ENCODE results near the gene GSN. TPM values are rescaled to one million over a fixed set of nuclear protein-coding genes. Genes with fewer than 3 reads are reported as not detected.

The GSN gene
- total and polyA plus RNA-seq, 8 donors = 215 to 909 (median 531) TPM

GRCh38 chr9:121321016-121321503 lies 53.1 kb downstream of the GSN start:
- no peak overlapping the region for H3K4me3 ChIP-seq
- DNase-seq = no peak
- H3K27ac ChIP-seq = peak overlapping the region; percentile 46 to 96 (median 88)
- no peak for TF ChIP-seq POLR2A (IDR thresholded peaks at IDR 0.05)
- no peak for TF ChIP-seq CTCF (IDR thresholded peaks at IDR 0.05)
- no peak for TF ChIP-seq POLR2AphosphoS5 (IDR thresholded peaks at IDR 0.05)
- no peak for TF ChIP-seq EP300 (IDR thresholded peaks at IDR 0.05)
- H3K27me3 ChIP-seq = no peaks in the 10 kb centered on the region
- 80 to 90% (median 89%) methylated on average over 3 to 10 of the region's 10 CpGs for WGBS, 5 donors
- intact Hi-C loops (cut with DNase I; ENCODE audit: low total_unique reads) = no loop called here
- peaks cover 33 to 94% (median 57%) of the 10 kb centered on the region in 4 donors for H3K4me1 ChIP-seq
- no peaks in the 10 kb centered on the region for H3K9me3 ChIP-seq
- H3K36me3 ChIP-seq = peaks cover 69 to 95% (median 92%) of the 10 kb centered on the region in 4 donors

- Histone ChIP-seq H3K9me3 (no peaks in the 10 kb centered on the region), H3K27me3 (no peaks in the 10 kb centered on the region), H3K4me1 (peaks cover 37 to 94% (median 58%) of the 10 kb centered on the region in 4 donors), H3K4me3 (no peak overlapping the region), H3K27ac (peak overlapping the region; percentile 67 to 96 (median 88)), H3K36me3 (peaks cover 72 to 95% (median 92%) of the 10 kb centered on the region in 4 donors)
- 25 to 38% (median 32%) methylated on average over 5 of the region's 5 CpGs for WGBS, 5 donors
- DNase-seq = peak in 1 of 2 donors; percentile 62
- TF ChIP-seq POLR2A (IDR thresholded peaks at IDR 0.05) (no peak), EP300 (IDR thresholded peaks at IDR 0.05) (peak; percentile 37), POLR2AphosphoS5 (IDR thresholded peaks at IDR 0.05) (peak; percentile 78 to 92 (median 83)), CTCF (IDR thresholded peaks at IDR 0.05) (no peak)
- intact Hi-C loops (cut with DNase I; ENCODE audit: low total_unique reads) = no loop called here
These were observed 54.2 kb downstream of the GSN start for GRCh38 chr9:121322037-121322736.

GRCh38 chr9:121322737-121323448 lies 54.9 kb downstream of the GSN start:
- Histone ChIP-seq H3K4me1 (peaks cover 39 to 90% (median 54%) of the 10 kb centered on the region in 4 donors), H3K4me3 (no peak overlapping the region), H3K27me3 (no peaks in the 10 kb centered on the region), H3K27ac (peak overlapping the region; percentile 67 to 96 (median 88)), H3K9me3 (no peaks in the 10 kb centered on the region), H3K36me3 (peaks cover 73 to 95% (median 92%) of the 10 kb centered on the region in 4 donors)
- WGBS, 5 donors = 84 to 94% (median 90%) methylated on average over 10 of the region's 10 CpGs
- TF ChIP-seq POLR2AphosphoS5 (IDR thresholded peaks at IDR 0.05) = no peak
- TF ChIP-seq POLR2A (IDR thresholded peaks at IDR 0.05) = no peak
- no peak for TF ChIP-seq CTCF (IDR thresholded peaks at IDR 0.05)
- intact Hi-C loops (cut with DNase I; ENCODE audit: low total_unique reads) = no loop called here
- DNase-seq = no peak

- intact Hi-C loops (cut with DNase I; ENCODE audit: low total_unique reads) = no loop called here
- Histone ChIP-seq H3K36me3 (peaks cover 74 to 95% (median 92%) of the 10 kb centered on the region in 4 donors), H3K4me3 (no peak overlapping the region), H3K27me3 (no peaks in the 10 kb centered on the region), H3K9me3 (no peaks in the 10 kb centered on the region), H3K4me1 (peaks cover 36 to 86% (median 51%) of the 10 kb centered on the region in 4 donors), H3K27ac (peak overlapping the region in 4 of 5 donors; percentile 86 to 96 (median 88))
- 90 to 96% (median 93%) methylated on average over 10 of the region's 10 CpGs for WGBS, 5 donors
- TF ChIP-seq CTCF (IDR thresholded peaks at IDR 0.05) = no peak
- no peak for TF ChIP-seq POLR2AphosphoS5 (IDR thresholded peaks at IDR 0.05)
- TF ChIP-seq POLR2A (IDR thresholded peaks at IDR 0.05) = no peak
- no peak for TF ChIP-seq EP300 (IDR thresholded peaks at IDR 0.05)
- no peak for DNase-seq
These were observed 55.6 kb downstream of the GSN start for GRCh38 chr9:121323449-121324151.
